ENCODE measurements around the gene RENBP. TPM values are rescaled to one million over a fixed set of nuclear protein-coding genes. Genes with fewer than 3 reads are reported as not detected.
A peak's percentile ranks its signal among the peaks of the same experiment; 100 is the strongest.

The RENBP gene
- total and polyA plus RNA-seq, 9 of the 15 experiments (the other 6 are each of a cell fraction or from before 2014, with no cell fraction given) = 0.07 to 14.8 (median 10.6) TPM; not detected in 1

DNA sequence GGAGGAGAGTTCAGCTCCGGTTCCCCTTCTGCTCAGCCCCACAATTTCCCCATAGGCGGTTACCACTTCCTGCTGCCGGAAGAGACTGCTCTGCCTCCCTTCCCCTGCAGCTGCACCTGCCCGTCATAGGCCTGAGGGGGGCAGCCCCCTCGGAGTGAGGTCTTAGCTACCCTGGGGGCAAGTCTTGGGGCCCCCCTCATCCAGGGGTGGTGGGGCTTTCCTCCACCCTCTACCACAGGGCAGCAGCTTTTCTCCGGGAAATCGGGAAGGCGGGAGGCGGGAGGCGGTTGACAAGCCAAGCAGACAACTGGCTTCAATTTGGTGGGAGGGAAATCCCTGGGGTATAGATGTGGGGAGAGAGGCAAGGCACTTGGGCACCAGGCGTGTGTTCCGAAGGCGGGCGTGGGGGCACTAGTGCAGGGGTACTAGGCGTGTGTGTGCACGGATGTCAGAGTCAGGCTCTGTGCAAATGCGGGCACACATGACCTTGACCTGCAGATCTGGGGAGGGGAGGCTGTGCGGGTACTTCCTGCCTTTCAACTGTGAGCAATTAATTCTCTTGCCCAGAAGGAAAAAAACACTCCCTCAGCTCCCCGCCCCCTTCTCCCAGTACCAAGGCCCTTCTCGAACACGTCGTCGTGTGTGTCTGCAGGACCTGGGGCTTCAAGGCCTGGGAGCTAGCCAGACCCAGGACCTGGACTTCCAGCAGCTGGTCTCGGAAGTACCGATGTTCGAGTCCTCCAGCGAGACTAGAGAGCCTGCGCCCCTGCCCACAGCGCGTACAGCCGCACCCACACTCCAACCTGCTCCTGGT, 17.4 kb downstream of the RENBP start (continued):
- TF ChIP-seq ZNF318 (IDR thresholded peaks at IDR 0.05; ENCODE audit: borderline replicate concordance in 1 of 2, low read depth in 1 of 2) (no peak), ZMIZ1 (IDR thresholded peaks at IDR 0.05; ENCODE audit: low read depth in 2 of 2, low read length in 2 of 2) (peak in 1 of 2 experiments; percentile 52; a peak in 1 of 4 replicates), ZKSCAN8 (CRISPR knock-in tag; IDR thresholded peaks at IDR 0.05) (0 out of 2 replicates have a peak, but pooled peaks have one; percentile 52), ZSCAN29 (IDR thresholded peaks at IDR 0.05) (no peak), ZC3H11A (IDR thresholded peaks at IDR 0.05; ENCODE audit: low read depth, low read length) (no peak), SMARCC2 (IDR thresholded peaks at IDR 0.05; ENCODE audit: low read depth) (no peak), NR2C1 (IDR thresholded peaks at IDR 0.05) (peak; percentile 40; the same call in 1 of the 2 replicates), NR2C1 (tag; IDR thresholded peaks at IDR 0.05) (peak; percentile 56; the same call in 1 of the 2 replicates), CREB1 (IDR thresholded peaks at IDR 0.05) (no peak), CREB1 (CRISPR knock-in tag; IDR thresholded peaks at IDR 0.05) (peak; percentile 15; the same call in 1 of the 2 replicates), NFIC (IDR thresholded peaks at IDR 0.05) (0 out of 2 replicates have a peak, but pooled peaks have one; percentile 2), GABPB1 (CRISPR knock-in tag; IDR thresholded peaks at IDR 0.05) (peak; percentile 71)
- TF ChIP-seq, protein P1, sequence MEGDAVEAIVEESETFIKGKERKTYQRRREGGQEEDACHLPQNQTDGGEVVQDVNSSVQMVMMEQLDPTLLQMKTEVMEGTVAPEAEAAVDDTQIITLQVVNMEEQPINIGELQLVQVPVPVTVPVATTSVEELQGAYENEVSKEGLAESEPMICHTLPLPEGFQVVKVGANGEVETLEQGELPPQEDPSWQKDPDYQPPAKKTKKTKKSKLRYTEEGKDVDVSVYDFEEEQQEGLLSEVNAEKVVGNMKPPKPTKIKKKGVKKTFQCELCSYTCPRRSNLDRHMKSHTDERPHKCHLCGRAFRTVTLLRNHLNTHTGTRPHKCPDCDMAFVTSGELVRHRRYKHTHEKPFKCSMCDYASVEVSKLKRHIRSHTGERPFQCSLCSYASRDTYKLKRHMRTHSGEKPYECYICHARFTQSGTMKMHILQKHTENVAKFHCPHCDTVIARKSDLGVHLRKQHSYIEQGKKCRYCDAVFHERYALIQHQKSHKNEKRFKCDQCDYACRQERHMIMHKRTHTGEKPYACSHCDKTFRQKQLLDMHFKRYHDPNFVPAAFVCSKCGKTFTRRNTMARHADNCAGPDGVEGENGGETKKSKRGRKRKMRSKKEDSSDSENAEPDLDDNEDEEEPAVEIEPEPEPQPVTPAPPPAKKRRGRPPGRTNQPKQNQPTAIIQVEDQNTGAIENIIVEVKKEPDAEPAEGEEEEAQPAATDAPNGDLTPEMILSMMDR (IDR thresholded peaks at IDR 0.05 in 2 of 3, conservative IDR thresholded peaks at IDR 0.05 in 1 of 3; ENCODE audit: insufficient read depth in 2 of 3, low read depth in 1 of 3, low read length in 3 of 3) = peak in 1 of 3 experiments; percentile 19; a peak in 2 of 6 replicates
